NCI-H524 treated with DMSO at 0.1 percent for 48 hours (cell line): ENCODE measurements around the gene XYLT1.
A peak's percentile ranks its signal among the peaks of the same experiment; 100 is the strongest.

Experiments used
- DNase-seq: peaks from one replicate; lab custom pipeline; 2025; lab: John Stamatoyannopoulos, UW

XYLT1 gene

DNA sequence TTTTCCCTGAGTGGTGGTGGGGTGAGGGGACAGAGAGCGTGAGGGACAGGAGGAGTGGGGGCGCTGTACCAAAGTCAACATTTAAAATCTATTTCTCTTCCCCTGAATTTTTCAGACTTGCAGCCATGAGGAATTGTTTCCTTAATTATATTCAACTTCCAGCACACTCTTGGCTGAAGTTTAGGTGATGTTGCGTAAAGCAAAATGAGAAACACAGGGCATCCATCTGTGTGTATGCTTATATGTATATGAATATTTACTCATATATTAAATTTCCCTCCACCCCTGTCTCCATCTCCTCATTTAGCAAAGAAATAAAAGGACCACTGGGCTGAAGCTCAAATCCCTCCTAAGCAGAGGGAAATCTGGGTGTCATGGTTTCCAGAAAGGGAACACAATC is 218.1 kb downstream of the XYLT1 start:
- no peak for DNase-seq

GRCh38 chr16:17252064-17252463 is 218.7 kb downstream of the XYLT1 start:
- DNase-seq, result no peak

DNA sequence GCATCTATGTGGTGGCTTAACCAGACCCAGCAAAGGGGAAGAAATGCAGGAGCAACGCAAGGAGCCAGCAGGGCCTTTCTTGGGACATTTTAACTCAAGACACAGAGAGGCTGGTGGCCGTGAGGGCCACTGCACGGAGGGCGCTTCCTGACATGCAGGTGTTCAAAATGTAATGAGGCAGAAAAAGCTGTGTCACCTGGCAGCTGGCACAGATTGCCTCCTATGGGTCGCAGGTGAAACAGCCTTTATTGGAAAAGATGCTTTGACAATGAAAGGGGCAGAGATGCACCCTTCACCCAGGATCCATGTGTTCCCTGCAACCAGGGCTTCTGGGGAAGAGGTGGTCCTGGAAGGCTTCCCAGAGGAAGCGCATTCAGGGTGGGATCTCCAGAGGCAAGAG is 219.3 kb downstream of the XYLT1 start:
- no peak for DNase-seq

DNA sequence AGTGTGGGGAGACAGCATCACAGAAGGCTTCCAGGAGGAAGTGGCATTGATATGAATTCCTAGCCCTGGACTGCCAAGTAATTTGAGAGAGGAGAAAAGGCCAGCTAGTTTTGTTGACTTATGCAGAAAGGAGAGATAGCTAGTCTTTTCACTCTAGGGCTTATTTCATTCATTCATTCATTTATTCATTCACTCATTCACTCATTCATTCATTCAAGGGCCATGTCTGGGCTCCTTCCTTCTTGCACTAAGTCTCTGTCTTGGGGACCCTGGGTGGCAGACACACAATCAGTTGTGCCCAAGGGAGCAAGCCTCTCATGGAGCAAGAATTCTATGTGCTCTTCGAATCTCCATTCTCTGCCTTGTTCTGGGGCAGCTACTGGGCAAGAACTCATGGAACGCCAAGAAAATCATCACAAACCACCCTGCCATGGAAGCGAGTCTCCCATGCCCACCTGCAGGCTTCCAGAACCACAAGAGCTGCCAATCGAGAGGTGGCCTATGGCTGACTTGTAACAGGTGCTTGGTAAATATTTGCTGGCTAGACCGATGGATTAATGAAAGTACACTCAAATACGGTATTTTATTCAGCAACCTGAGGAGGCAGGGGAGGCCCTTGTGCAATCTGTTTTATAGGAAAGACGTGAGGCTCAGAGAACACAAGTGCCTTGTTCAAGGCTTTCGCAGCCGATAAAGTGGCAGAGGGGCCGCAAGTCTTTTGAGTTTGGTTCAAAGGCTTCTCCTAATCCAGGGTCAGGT is 223.6 kb downstream of the XYLT1 start:
- no peak for DNase-seq

DNA sequence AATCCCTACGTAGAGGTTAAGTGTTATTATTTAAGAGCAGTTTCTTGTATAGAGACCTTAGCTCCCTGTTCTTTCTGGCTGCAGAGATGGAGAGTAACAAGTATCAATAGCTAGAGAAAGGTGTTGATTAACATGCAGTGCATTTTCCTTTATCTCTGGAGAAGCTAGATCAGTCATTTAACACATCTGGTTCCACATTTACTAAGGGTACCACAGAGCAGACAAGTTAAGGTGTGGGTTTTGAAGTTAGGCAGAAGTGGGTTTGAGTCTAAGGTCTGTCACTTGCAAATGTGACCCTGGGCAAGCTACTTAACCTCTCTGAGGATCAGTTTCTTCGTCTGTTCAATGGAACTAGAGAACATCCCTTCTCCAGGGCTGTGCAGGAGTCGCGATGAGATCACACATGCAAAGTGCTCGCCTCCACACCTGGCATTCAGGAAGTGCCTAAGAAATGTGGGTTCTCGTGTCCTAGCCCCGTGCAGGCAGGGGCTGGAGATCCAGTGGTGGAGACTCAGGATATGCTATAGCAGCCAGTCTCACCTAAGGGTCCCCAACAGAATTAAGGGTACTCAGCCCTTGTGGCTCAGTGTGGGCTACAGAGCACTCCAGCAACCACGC is 224.4 kb downstream of the XYLT1 start:
- DNase-seq, result no peak

GRCh38 chr16:17245776-17246175 is 225.0 kb downstream of the XYLT1 start:
- DNase-seq, result no peak

GRCh38 chr16:17244872-17245551 is 225.7 kb downstream of the XYLT1 start:
- DNase-seq, result no peak

GRCh38 chr16:17241264-17241835 is 229.4 kb downstream of the XYLT1 start:
- no peak for DNase-seq

DNA sequence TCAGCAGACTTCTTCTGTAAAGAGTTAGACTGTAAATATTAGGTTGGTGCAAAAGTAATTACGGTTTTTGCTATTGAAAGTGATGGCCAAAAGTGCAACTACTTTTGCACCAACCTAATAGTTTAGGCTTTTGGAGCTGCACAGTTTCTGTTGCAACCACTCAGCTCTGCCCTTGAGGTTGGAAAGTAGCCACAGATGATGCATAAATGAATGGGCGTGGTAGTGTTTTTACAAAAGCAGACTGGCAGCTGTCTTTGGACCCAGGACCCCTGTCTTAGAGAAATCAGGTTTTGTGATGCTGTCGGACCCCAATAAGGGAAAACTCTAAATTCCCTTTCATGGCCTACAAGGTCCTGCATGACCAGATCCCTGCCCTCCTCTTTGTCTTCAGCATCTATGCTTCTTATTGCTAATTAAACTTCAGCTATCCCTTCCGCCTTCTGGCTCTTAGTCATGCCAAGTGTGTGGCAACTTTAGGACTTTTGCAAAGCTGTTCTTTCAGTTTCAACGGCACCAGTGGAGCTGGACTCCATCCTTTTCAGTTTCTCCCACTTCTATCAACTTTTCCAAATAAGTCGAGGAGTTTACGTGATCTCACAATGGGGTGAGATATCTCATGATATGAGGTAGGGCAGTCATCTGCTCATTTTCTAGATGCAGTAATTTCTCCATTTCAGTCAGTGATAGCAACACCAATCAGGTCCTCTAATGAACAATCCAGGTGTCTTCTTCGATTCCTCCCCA is 232.3 kb downstream of the XYLT1 start:
- no peak for DNase-seq

DNA sequence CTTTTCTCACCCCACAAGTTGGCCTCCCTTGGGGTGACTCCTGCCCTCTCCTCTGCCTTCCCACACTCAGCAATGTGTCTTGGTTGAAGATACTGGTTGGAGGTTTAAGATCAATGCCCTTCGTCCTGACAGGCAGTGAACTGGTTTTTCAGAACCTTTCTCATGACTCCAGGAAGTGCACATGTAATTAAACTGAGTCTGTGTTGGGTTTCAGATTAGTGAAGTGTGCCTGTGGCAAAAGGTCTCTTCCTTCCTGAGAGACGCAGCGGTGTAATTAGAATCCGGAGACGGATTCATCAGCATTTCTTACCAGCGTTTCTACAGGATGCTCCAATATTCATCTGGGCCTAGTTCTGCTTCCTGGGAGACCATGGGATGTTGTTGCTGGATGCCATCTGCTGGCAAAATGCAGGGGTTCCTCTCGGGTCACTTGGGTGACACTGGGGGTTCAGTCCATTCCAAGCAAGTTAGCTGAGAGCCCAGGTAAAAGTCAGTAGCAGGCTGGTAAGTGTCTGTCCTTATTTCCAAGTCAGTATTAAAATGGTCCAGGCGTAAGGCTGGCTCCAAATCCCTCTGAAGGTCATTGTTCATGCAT is 233.3 kb downstream of the XYLT1 start:
- DNase-seq, result no peak

DNA sequence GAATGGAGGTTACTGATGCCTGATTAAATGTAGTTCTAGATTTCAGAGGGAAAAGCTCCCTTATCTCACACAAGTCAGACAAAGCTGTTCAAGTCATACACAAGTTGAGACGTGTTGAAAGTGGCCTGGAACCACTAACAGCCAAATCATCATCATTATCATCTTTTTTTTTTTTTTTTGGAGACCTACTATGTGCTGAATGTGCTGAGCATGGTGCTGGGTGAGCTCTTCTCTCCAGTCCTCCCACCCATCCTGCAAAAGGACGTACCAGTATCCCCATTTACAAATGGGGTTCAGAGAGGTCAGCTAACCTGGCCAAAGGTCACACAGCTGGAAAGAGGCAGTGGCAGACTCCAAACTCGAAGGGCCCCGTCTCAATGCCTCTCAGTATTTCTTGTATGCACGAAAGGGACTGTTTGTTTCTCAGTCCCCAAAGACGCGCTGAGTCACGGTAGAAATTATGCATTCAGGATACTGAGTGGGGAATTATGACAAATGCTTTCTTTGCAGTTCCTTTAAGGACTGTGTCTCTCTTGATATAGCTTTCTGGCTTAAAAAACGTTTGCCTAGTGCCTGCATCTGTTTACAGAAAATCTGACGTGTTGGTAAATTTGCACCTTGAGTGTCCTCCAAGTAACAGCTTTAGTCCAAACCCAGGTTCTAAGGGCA is 235.5 kb downstream of the XYLT1 start:
- DNase-seq, result no peak

- DNase-seq, result no peak
These were observed 237.3 kb downstream of the XYLT1 start for GRCh38 chr16:17233318-17234002.

- DNase-seq, result no peak
These were observed 238.3 kb downstream of the XYLT1 start for GRCh38 chr16:17232487-17232886.

- DNase-seq, result no peak
These were observed 238.8 kb downstream of the XYLT1 start for GRCh38 chr16:17231972-17232371.

DNA sequence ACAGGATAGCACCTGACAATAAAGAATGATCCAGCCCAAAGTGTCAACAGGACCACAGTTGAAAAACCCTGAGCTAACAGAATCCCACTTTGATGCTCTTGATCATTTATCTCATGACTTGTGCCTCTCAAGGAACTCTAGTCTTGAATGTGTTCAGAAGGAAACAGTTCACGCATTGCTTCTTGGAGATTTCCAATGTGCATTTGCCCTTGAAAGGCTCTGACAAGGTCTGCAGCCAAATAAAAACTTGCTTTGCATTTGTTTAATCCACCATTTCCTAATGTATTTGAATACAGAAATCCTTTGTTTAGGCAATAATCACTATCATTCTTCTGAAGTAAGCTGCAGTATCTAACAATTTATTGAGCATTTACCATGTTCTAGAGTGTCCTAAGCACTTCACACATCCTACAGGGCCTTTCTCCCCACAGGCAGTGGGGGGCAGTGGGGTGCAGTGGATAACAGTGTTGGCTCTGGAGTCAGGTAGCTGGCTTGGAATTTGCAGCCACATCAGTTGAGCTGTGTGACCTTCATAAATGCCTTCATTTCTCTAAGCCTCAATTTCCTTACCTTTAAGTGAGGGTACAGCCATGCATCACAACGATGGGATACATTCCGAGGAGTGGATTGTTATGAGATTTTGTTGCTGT is 239.7 kb downstream of the XYLT1 start:
- no peak for DNase-seq

- DNase-seq, result no peak
These were observed 241.0 kb downstream of the XYLT1 start for GRCh38 chr16:17229766-17230165.

DNA sequence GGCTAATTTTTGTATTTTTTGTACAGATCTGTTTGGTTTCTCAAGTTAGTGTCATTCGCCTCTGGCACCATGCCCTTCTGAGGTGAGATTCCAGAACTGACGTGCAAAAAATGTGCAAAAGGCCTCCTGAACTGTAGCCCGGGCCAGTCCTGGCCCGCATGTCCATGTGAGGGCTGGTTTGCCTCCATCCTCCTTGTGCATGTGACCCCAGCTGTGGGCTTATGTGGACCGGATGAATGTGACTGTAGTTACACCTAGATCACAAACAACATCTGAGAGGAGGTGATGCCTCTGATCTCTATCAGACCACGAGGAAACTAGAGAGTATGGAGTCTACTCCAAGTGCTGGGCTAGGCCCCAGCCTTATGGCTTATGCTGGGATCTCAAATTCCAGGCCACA is 241.6 kb downstream of the XYLT1 start:
- no peak for DNase-seq

DNA sequence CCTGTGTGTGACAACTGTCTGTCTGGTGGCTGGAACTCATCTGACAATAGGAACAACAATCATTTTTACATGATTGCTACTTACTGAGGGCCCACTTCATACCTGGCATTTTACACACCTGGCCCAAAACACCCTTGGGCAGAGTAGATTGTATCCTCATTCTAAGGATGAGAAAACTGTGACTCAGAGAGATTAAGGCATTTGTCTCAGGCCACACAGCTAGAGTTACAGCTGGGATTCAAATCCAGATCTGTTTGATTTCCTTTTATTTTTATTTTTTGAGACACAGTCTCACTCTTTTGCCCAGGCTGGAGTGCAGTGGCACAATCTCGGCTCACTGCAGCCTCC is 242.1 kb downstream of the XYLT1 start:
- DNase-seq, result no peak

GRCh38 chr16:17228048-17228707 is 242.6 kb downstream of the XYLT1 start:
- peak; percentile 78 for DNase-seq

DNA sequence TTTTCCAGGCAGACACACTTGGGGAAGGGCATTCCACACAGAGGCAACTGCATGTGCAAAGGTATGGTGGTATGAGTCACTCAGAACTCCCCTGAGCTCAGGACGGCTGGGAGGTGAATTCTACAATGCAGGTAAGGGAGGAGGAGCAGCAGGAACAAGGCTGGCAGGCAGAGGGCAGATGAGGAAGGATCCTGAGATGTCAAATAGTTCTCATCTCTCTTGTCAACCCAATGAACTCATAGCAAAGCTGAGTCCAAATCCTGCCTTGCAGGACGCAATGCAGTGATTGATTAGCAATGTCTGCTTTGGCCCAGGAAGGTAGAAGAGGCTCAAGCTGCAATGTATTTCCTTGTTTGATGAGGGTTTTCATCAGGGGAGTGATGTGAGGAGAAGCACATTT is 243.5 kb downstream of the XYLT1 start:
- DNase-seq, result no peak
